GM12865 (cell line): ENCODE results near the gene FTSJ1.
A peak's percentile ranks its signal among the peaks of the same experiment; 100 is the strongest.

ENCODE experiments used
- DNase-seq: peaks from one replicate; pipeline ENCODE4 v3.0.0; 2010; ENCODE audit warnings: low read depth
- H3K4me3 ChIP-seq: 2 replicates; pipeline ENCODE4 v1.5.1; 2011; ENCODE audit warnings: mild to moderate bottlenecking, low read depth, low read length, control low read depth
- CTCF ChIP-seq: IDR thresholded peaks from 2 replicates; pipeline ENCODE4 v1.5.1; 2011; ENCODE audit warnings: low read length, control low read depth, low read depth, inconsistent platforms; ENCODE audit not compliant: insufficient read depth; ENCODE audit errors: missing control alignments

Gene FTSJ1

GRCh38 chrX:48497871-48498270 lies 21.9 kb downstream of the FTSJ1 start:
- DNase-seq, result no peak
- no peak for TF ChIP-seq CTCF
- no peak overlapping the region for H3K4me3 ChIP-seq

- H3K4me3 ChIP-seq, result no peak overlapping the region
- DNase-seq, result no peak
- TF ChIP-seq CTCF, result no peak
Observed at GRCh38 chrX:48498374-48498809, 22.4 kb downstream of the FTSJ1 start.

GRCh38 chrX:48504261-48504660 lies 28.3 kb downstream of the FTSJ1 start:
- no peak for DNase-seq
- TF ChIP-seq CTCF, result no peak

GRCh38 chrX:48505481-48505880 lies 29.5 kb downstream of the FTSJ1 start:
- DNase-seq, result no peak
- no peak for TF ChIP-seq CTCF
- no peak overlapping the region for H3K4me3 ChIP-seq

More at GRCh38 chrX:48504261-48504660, 28.3 kb downstream of the FTSJ1 start:
- H3K4me3 ChIP-seq, result no peak overlapping the region

- no peak for TF ChIP-seq CTCF
- no peak overlapping the region for H3K4me3 ChIP-seq
- no peak for DNase-seq
Observed at GRCh38 chrX:48507246-48507645, 31.2 kb downstream of the FTSJ1 start.

GRCh38 chrX:48508400-48509244 lies 32.6 kb downstream of the FTSJ1 start, which contains the start of gene PORCN:
TSS of gene PORCN (plus strand) at chrX:48508992. CDS start at chrX:48509821, 829 bp downstream.
- H3K4me3 ChIP-seq, result peak within 1 kb of the TSS; percentile 70
- TF ChIP-seq CTCF, result no peak
- DNase-seq, result peak; percentile 88
